H9 (cell line): ENCODE results near the gene GRAPL. TPM values are rescaled to one million over a fixed set of nuclear protein-coding genes. Genes with fewer than 3 reads are reported as not detected.
"Not testable (repeated sequence)": the region's sequence is repeated elsewhere in the genome, so short reads cannot be mapped to it uniquely, and the experiment has no call there.

Experiments
- DNase-seq: peaks from one replicate; pipeline ENCODE4 v3.0.0-alpha.2; 2017
- H2AFZ ChIP-seq: one replicate; pipeline ENCODE4 v1.6.1; 2013; ENCODE audit warnings: mild to moderate bottlenecking, low read length, control low read depth, moderate library complexity
- H2AK5ac ChIP-seq: 2 replicates; pipeline ENCODE4 v1.6.1; 2013; ENCODE audit warnings: low read length, control low read depth, mixed read lengths; ENCODE audit not compliant: insufficient read length
- H2BK120ac ChIP-seq: one replicate; pipeline ENCODE4 v1.6.1; 2013; ENCODE audit warnings: low read depth, mild to moderate bottlenecking, low read length, control low read depth, inconsistent platforms; ENCODE audit not compliant: poor library complexity, severe bottlenecking
- H2BK12ac ChIP-seq: 2 replicates; pipeline ENCODE4 v1.6.1; 2013; ENCODE audit warnings: low read length, control low read depth, mixed read lengths, low read depth; ENCODE audit not compliant: insufficient read length
- H2BK15ac ChIP-seq: 2 replicates; pipeline ENCODE4 v1.6.1; 2013; ENCODE audit warnings: low read depth, low read length, control low read depth
- H2BK20ac ChIP-seq: one replicate; pipeline ENCODE4 v1.6.1; 2013; ENCODE audit warnings: low read depth, mild to moderate bottlenecking, low read length, control low read depth, inconsistent platforms; ENCODE audit not compliant: poor library complexity, severe bottlenecking
- H2BK5ac ChIP-seq: 2 replicates; pipeline ENCODE4 v1.6.1; 2013; ENCODE audit warnings: low read length, control low read depth, mixed read lengths; ENCODE audit not compliant: insufficient read length
- H3K14ac ChIP-seq: 2 replicates; pipeline ENCODE4 v1.6.1; 2013; ENCODE audit warnings: low read length, control low read depth; ENCODE audit not compliant: insufficient read depth
- H3K18ac ChIP-seq: 2 replicates; pipeline ENCODE4 v1.6.1; 2013; ENCODE audit warnings: low read depth, mild to moderate bottlenecking, mixed read lengths, low read length, control low read depth; ENCODE audit not compliant: insufficient read length
- H3K23ac ChIP-seq: 2 replicates; pipeline ENCODE4 v1.6.1; 2013; ENCODE audit warnings: low read length, control low read depth, mixed read lengths, low read depth; ENCODE audit not compliant: insufficient read length
- H3K23me2 ChIP-seq: 2 replicates; pipeline ENCODE4 v1.6.1; 2013; ENCODE audit warnings: low read depth, mild to moderate bottlenecking, mixed read lengths, low read length, control low read depth; ENCODE audit not compliant: insufficient read length, poor library complexity, severe bottlenecking
- H3K27ac ChIP-seq: 2 replicates; pipeline ENCODE4 v1.5.1; 2013; ENCODE audit warnings: low read length, control low read depth, mixed read lengths, low read depth; ENCODE audit not compliant: insufficient read length
- H3K27me3 ChIP-seq: 2 replicates; pipeline ENCODE4 v1.6.1; 2013; ENCODE audit warnings: low read length, control low read depth, inconsistent platforms; ENCODE audit not compliant: insufficient read depth
- H3K4ac ChIP-seq: 2 replicates; pipeline ENCODE4 v1.6.1; 2013; ENCODE audit warnings: low read depth, mild to moderate bottlenecking, control low read depth, inconsistent platforms, low read length, moderate library complexity
- H3K4me1 ChIP-seq: 2 replicates; pipeline ENCODE4 v1.6.1; 2013; ENCODE audit warnings: low read length, control low read depth, inconsistent platforms; ENCODE audit not compliant: insufficient read depth
- H3K4me2 ChIP-seq: 2 replicates; pipeline ENCODE4 v1.6.1; 2013; ENCODE audit warnings: low read length, control low read depth, mixed read lengths; ENCODE audit not compliant: insufficient read length, insufficient read depth
- H3K56ac ChIP-seq: 2 replicates; pipeline ENCODE4 v1.6.1; 2013; ENCODE audit warnings: low read depth, mild to moderate bottlenecking, mixed read lengths, low read length, control low read depth; ENCODE audit not compliant: insufficient read length
- H3K79me1 ChIP-seq: 2 replicates; pipeline ENCODE4 v1.6.1; 2013; ENCODE audit warnings: low read depth, mild to moderate bottlenecking, moderate library complexity, low read length, control low read depth, inconsistent platforms; ENCODE audit not compliant: insufficient read depth, poor library complexity, severe bottlenecking
- H3K79me2 ChIP-seq: 2 replicates; pipeline ENCODE4 v1.6.1; 2013; ENCODE audit warnings: low read length, control low read depth, inconsistent platforms; ENCODE audit not compliant: insufficient read depth
- H3K9ac ChIP-seq: 2 replicates; pipeline ENCODE4 v1.6.1; 2013; ENCODE audit warnings: low read length, control low read depth, mixed read lengths; ENCODE audit not compliant: insufficient read length; ENCODE audit errors: extremely low read depth
- H3K9me3 ChIP-seq: one replicate; pipeline ENCODE4 v1.6.1; 2013; ENCODE audit warnings: low read depth, low read length, inconsistent platforms; ENCODE audit not compliant: control insufficient read depth
- H3T11ph ChIP-seq: one replicate; pipeline ENCODE4 v1.6.1; 2013; ENCODE audit warnings: mild to moderate bottlenecking, low read length, control low read depth, inconsistent platforms
- H4K20me1 ChIP-seq: one replicate; pipeline ENCODE4 v1.6.1; 2013; ENCODE audit not compliant: control insufficient read depth, insufficient read length, insufficient read depth
- H4K5ac ChIP-seq: 2 replicates; pipeline ENCODE4 v1.6.1; 2013; ENCODE audit warnings: low read depth, mild to moderate bottlenecking, mixed read lengths, low read length, control low read depth; ENCODE audit not compliant: insufficient read length
- H4K8ac ChIP-seq: replicated peaks from 2 replicates; pipeline ENCODE4 v1.6.1; 2013; ENCODE audit warnings: low read length, control low read depth, mixed read lengths, low read depth; ENCODE audit not compliant: insufficient read length
- H4K91ac ChIP-seq: 2 replicates; pipeline ENCODE4 v1.6.1; 2013; ENCODE audit warnings: low read depth, mild to moderate bottlenecking, moderate library complexity, mixed read lengths, low read length, control low read depth; ENCODE audit not compliant: insufficient read length
- H3K27ac Mint-ChIP-seq, 3 experiments: 2 replicates in 2 of 3; 3 replicates in 1 of 3; pipeline ENCODE4 v1.8.0; 2020 to 2021; ENCODE audit warnings: mixed read lengths in 3 of 3, mild to moderate bottlenecking in 1 of 3, moderate library complexity in 1 of 3
- H3K27me3 Mint-ChIP-seq: 2 replicates; pipeline ENCODE4 v1.8.0; 2021; ENCODE audit warnings: low read depth, mild to moderate bottlenecking, moderate library complexity, mixed read lengths
- H3K36me3 Mint-ChIP-seq, 3 experiments: 2 replicates in 2 of 3; 3 replicates in 1 of 3; pipeline ENCODE4 v1.8.0; 2020 to 2021; ENCODE audit warnings: low read depth in 3 of 3, mixed read lengths in 3 of 3; ENCODE audit not compliant: insufficient read depth in 1 of 3
- H3K4me1 Mint-ChIP-seq, 2 experiments: 2 replicates each; pipeline ENCODE4 v1.8.0; 2020; ENCODE audit warnings: mixed read lengths in 2 of 2
- H3K4me3 Mint-ChIP-seq, 2 experiments: 2 replicates in 1 of 2; 3 replicates in 1 of 2; pipeline ENCODE4 v1.8.0; 2020 to 2021; ENCODE audit warnings: mild to moderate bottlenecking in 2 of 2, mixed read lengths in 2 of 2, moderate library complexity in 1 of 2
- H3K9me3 Mint-ChIP-seq, 2 experiments: 2 replicates in 1 of 2; 3 replicates in 1 of 2; pipeline ENCODE4 v1.8.0; 2020; ENCODE audit warnings: mild to moderate bottlenecking in 2 of 2, mixed read lengths in 2 of 2, moderate library complexity in 1 of 2
- WGBS: extraction: QIAGEN DNeasy Blood & Tissue Kit; methylation state at CpG from one replicate; pipeline ENCODE4 v1.1.7; 2013; ENCODE audit warnings: missing lambda C conversion rate, low lambda C conversion rate, mixed read lengths; ENCODE audit not compliant: insufficient read length; ENCODE audit errors: extremely low coverage; 5-methylcytosine and 5-hydroxymethylcytosine counted together
- total RNA-seq: library from RNA; stranded (reverse); gene quantifications from 2 replicates; pipeline ENCODE4 v1.2.1, GENCODE V29; 2021

GRAPL gene
- total RNA-seq, 1 experiment from 2014 or later, result 0.55 TPM

DNA sequence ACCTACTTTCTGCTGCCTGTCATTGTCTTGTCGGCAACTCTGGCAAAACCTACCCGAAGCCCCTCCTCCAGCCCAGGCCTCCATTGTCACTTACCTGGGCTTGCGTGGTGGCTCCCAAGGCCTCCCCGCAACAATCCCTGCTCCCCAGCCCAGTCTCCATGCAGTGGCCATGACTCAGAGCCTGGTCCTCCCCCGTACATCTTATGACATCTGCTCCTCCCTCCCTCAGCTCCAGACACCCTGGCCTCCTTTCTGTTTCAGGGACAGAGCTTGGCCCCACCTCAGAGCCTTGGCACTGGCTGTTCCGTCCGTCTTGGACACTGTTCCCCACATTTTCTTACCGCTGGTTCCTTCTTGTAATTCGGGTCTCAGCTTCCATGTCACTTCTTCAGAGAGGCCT is 2.1 kb downstream of the GRAPL start:
- H3K4me1 ChIP-seq, result not testable (repeated sequence)

DNA sequence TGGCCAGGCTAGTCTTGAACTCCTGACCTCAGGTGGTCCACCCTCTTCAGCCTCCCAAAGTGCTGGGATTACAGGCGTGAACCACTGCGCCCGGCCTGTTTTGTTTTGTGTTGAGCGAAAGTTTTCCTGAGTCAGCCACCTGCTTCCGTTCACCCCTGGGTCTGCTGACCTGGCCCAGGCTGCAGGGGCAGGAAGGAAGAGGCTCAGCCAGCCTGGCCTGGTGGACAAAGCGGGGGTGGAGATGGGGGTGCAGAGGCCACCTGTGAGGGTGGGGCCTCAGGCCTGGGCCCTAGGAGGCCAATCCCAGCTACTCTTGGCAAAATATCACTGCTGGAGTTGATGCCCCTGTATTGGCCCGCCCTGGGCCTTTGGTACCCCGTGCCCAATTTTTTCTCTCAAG is 3.7 kb downstream of the GRAPL start:
- H3K4ac ChIP-seq, H3K36me3 Mint-ChIP-seq, H4K8ac ChIP-seq, H3K27me3 ChIP-seq, H3K9me3 Mint-ChIP-seq, H3K4me1 ChIP-seq, H3K4me1 Mint-ChIP-seq, H4K5ac ChIP-seq, H3K18ac ChIP-seq, H3K14ac ChIP-seq, H3K27ac ChIP-seq, H3K9ac ChIP-seq, DNase-seq, H3K23ac ChIP-seq, H2BK15ac ChIP-seq, H3K23me2 ChIP-seq, H3K27ac Mint-ChIP-seq, H2BK5ac ChIP-seq, H4K91ac ChIP-seq, H3T11ph ChIP-seq, H2AK5ac ChIP-seq, H2BK20ac ChIP-seq, H2BK120ac ChIP-seq, H3K27me3 Mint-ChIP-seq, H3K79me1 ChIP-seq, H3K4me2 ChIP-seq, H3K4me3 Mint-ChIP-seq, H3K79me2 ChIP-seq, H2BK12ac ChIP-seq, H3K56ac ChIP-seq, H4K20me1 ChIP-seq, H2AFZ ChIP-seq, H3K9me3 ChIP-seq: not testable (repeated sequence)
- no CpG with 5 or more reads among the region's 8 CpGs for WGBS

More for the DNA sequence above, 2.1 kb downstream of the GRAPL start:
- not testable (repeated sequence) for H3K27me3 Mint-ChIP-seq, H3K23ac ChIP-seq, H2BK12ac ChIP-seq, H3K27me3 ChIP-seq, H3K79me1 ChIP-seq, H2AFZ ChIP-seq, H3K79me2 ChIP-seq, H3K18ac ChIP-seq, H3K4me3 Mint-ChIP-seq, H3K9me3 Mint-ChIP-seq, H2BK120ac ChIP-seq, H3K9ac ChIP-seq, H3K27ac Mint-ChIP-seq, H3T11ph ChIP-seq, DNase-seq, H2BK15ac ChIP-seq, H3K4me1 Mint-ChIP-seq, H4K5ac ChIP-seq, H4K91ac ChIP-seq, H2BK5ac ChIP-seq, H3K14ac ChIP-seq, H3K9me3 ChIP-seq, H2BK20ac ChIP-seq, H3K36me3 Mint-ChIP-seq, H3K4ac ChIP-seq, H2AK5ac ChIP-seq, H3K56ac ChIP-seq, H4K20me1 ChIP-seq, H3K27ac ChIP-seq, H4K8ac ChIP-seq, H3K23me2 ChIP-seq, H3K4me2 ChIP-seq
- WGBS, result no CpG with 5 or more reads among the region's 9 CpGs
